Frontal cortex (tissue), 4 donors: ENCODE measurements around the gene SELENBP1. TPM values are rescaled to one million over a fixed set of nuclear protein-coding genes. Genes with fewer than 3 reads are reported as not detected.
"Not testable (repeated sequence)": the region's sequence is repeated elsewhere in the genome, so short reads cannot be mapped to it uniquely, and the experiment has no call there.

Experiments used
- DNase-seq, 2 donors: peaks; one replicate each; pipeline ENCODE4 v3.0.0; 2012; ENCODE audit warnings: low spot score in 2 of 2
- FAIRE-seq: peaks from 2 replicates; lab custom pipeline; 2012; peaks lifted over from hg19 to GRCh38; lab: Jason Lieb, UNC
- total RNA-seq: library from RNA; depleted of rRNA; stranded (reverse); fragments of >200 nt; gene quantifications from one replicate; pipeline ENCODE4 v1.2.3, GENCODE V29; 2014
- donor health status: control.
- donor health status: control.
- donor health status: control.

SELENBP1 gene
- total RNA-seq, 1 donor from 2014 or later: 6.5 TPM

- DNase-seq (no peak), FAIRE-seq (no peak)
Measured at GRCh38 chr1:151386002-151386401, 13.5 kb upstream of the SELENBP1 start.

- no peak for DNase-seq
- no peak for FAIRE-seq
Measured at GRCh38 chr1:151384584-151384983, 12.1 kb upstream of the SELENBP1 start.

GRCh38 chr1:151377150-151377884, 4.8 kb upstream of the SELENBP1 start:
- FAIRE-seq (no peak), DNase-seq (no peak)

GRCh38 chr1:151373196-151373595, 691 bp upstream of the SELENBP1 start:
- no peak for FAIRE-seq

GRCh38 chr1:151371370-151372057, 991 bp downstream of the SELENBP1 start:
- DNase-seq: no peak
- no peak for FAIRE-seq

More at GRCh38 chr1:151373196-151373595, 691 bp upstream of the SELENBP1 start:
- no peak for DNase-seq

DNA sequence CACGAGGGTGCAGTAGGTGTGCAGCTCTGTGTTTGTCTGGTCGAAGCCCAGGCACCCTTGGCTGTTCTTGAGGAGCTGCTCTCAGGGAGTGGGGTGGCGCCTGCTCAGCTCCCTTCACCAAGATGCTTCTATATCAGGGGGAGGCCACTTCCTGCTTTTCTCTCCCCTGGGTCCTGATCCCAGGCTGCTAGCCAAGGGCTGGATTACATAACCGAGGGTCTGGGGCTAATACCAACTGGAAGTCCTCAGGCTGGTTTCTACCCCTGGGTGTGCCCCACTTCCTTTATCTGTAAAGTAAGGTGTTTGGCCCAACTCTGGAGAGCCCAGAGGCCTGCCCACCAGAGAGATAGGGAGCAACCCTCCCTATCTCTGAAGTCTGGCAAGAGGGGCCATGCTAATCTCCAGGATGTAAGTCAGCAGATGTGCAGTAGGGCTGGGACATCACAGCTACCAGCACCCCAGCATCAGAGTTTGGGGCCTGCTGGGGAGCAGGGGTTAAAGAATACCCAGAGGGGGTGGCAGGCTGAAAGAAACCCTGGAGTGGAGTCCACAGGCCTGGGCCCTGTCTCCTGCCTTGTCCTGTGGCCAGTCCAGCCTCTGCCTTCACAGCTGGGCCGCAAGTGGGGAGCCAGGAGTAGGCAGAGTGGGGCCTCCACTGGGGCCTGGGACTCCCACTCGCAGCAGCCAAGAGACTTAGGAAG, 2.1 kb downstream of the SELENBP1 start:
- FAIRE-seq (no peak), DNase-seq (no peak)

DNA sequence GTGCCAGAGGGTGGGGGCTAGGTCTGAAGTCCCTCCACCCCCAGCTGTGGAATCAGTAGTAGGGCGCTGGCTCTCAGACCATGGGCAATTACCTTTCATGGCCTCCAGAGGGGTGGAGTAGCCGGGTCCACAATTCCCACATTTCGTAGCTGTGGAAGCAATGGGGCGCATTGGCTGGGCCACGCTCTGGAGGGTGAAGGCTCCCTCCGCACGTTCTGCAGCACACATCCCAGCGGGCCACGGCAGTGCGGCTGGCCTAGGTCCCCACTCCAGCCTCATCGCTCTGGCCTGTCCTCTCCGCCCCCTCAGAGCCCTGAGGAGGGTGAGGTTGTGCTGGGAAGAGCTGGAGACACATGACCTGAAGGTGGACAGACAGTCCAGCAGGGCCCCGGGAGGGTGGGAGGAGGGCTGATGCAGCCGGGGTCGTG, 2.9 kb downstream of the SELENBP1 start:
- FAIRE-seq: no peak

GRCh38 chr1:151369302-151369610, 3.2 kb downstream of the SELENBP1 start:
- FAIRE-seq: no peak
- DNase-seq: no peak

More for the DNA sequence above, 2.9 kb downstream of the SELENBP1 start:
- no peak for DNase-seq

DNA sequence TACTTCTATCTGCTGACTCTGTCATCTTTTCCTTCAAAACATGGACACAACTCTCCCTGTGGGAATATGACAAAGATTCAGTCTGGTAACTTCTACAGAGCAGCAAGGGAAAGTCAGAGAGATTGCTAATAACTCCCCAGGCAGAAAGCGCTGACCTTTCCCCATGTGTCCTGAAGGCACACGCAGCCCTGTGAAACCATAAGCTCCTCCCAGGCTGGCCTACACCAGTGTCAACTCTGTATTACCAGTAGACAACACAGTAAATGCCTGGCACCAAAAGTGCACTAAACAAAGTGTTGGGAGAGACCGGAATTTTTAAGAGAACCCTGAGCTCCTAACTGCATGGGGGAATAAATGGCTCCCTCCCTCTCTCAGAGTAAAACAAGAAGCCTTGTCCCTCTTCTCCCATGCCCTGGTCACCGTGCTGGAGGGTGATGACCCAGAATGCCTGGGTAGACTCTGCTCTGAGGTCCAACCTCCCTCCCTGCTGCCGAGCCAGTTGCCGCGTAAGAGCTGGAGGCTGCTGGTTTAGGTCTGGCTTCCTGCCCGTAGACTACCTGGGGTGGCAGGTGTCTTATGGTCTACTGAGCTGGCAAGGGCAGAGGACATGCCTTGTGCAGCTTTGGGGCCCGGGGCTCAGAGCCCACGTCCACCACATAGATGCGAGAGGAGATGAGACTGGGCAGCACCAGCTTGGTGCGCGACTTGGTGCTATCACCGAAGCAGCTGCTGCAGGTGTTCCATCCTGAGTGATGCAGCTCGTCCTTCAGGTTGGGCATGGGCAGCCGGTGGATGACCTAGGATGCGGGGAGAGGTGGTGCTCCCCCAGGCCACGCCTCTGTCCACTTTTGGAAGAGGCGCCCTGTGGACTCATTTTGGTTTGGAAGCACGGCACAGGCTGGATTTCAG, 3.9 kb downstream of the SELENBP1 start:
- FAIRE-seq: no peak

DNA sequence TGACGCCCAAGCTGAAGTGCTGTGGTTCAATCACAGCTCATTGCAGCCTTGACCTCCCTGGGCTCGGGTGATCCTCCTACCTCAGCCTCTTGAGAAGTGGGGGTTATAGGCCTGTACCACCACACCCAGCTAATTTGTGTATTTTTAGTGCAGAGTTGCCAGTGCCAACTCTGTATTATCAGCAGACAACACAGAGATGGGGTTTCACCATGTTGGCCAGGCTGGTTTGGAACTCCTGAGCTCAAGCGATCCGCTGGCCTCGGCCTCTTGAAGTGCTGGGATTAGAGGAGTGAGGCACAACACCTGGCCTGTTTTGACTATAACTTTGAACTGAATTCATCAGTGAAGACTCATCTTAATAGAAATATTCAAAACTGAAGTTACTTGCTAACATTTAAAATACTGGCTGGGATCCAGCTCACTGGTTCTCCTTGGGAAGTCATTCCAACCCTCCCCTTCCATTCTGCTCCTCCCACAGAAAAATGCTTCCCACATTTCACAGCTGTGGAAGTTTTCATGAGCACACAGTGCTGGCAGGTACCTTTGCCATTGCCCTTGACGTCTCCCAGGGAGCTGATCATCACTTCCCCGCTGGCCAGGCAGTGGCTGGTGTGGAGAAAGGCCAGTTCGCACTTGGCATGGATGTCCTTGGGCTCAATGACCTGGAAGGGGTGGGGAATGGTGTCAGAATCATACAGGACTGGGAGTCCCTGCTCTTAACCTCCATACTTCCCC, 4.7 kb downstream of the SELENBP1 start:
- DNase-seq (no peak), FAIRE-seq (no peak)

More for the DNA sequence above, 3.9 kb downstream of the SELENBP1 start:
- no peak for DNase-seq

- no peak for FAIRE-seq
- DNase-seq: no peak
Measured at GRCh38 chr1:151364996-151365395, 7.5 kb downstream of the SELENBP1 start.

DNA sequence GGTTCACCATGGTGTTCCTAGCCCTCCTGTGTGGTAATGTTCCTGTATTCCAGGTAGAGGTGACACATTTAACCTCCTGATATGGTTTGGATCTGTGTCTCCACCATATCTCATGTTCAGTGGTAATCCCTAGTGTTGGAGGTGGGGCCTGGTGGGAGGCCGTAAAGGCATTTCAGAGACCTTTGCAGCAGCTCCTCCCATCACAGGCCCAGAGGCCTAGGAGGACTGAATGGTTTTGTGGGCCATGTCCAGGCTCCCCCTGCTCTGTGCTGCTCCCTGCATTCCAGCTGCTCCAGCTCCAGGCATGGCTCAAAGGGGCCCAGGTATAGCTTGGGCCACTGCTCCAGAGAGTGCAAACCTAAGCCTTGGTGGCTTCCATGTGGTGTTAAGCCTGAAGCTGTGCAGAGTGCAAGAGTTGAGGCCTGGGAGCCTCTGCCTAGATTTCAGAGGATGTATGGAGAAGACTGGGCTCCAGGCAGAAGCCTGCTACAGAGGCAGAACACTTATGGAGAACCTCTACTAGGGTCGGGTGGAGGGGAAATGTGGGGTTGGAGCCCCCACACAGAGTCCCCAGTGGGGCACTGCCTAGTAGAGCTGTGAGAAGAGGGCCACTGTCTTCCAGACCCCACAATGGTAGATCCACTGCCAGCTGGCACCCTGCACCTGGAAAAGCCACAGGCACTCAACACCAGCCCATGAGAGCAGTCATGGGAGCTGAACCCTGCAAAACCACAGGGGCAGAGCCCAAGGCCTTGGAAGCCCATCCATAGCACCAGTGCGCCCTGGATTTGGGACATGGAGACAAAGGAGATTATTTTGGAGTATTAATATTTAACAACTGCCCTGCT, 10.0 kb downstream of the SELENBP1 start:
- no peak for FAIRE-seq

DNA sequence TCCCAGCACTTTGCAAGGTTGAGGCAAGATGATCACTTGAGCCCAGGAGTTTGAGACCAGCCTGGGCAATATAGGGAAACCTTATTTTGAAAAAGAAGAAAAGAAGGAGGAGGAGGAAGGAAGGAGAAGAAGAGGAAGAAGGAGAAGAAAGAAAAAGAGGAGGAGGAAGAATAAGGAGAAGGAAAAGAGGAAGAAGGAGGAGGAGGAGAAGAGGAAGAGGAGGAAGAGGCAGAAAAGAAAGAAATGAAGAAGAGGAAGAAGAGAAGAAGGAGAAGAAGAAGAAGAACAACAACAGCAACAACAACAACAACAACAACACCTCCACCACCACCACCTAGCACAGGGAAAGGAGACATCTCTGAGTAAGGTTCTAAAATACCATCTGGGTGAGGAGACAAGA, 10.6 kb downstream of the SELENBP1 start:
- DNase-seq (no peak), FAIRE-seq (no peak)

More for the DNA sequence above, 10.0 kb downstream of the SELENBP1 start:
- DNase-seq: no peak

DNA sequence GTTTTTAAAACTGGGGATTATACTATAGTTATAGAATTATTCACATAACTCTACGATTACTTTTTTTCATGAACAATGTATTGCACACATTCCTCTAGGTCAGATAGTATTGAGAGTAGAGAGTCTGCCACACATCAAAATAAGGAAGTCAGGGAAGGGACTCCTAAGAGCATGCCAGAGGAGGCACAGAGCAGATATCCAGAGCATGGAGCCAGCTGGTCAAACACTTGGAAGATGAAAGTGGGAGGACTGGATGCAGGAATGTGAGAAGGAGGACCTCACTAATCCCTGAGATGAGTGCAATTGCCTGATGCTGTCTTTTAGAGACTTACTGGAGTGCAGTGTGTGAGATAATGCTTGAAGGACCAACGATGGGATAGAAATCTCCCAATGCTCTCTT, 15.8 kb downstream of the SELENBP1 start:
- DNase-seq: no peak

GRCh38 chr1:151352021-151352718, 20.3 kb downstream of the SELENBP1 start:
- no peak for DNase-seq
- no peak for FAIRE-seq

More for the DNA sequence above, 15.8 kb downstream of the SELENBP1 start:
- FAIRE-seq: no peak

GRCh38 chr1:151350323-151350722, 22.2 kb downstream of the SELENBP1 start:
- DNase-seq, FAIRE-seq: not testable (repeated sequence)

- FAIRE-seq (no peak), DNase-seq (no peak)
Measured at GRCh38 chr1:151347523-151348246, 24.8 kb downstream of the SELENBP1 start.
